HG03439 (cell line): ENCODE results near the gene CDH13.

Experiments used
- ATAC-seq: cut with Tn5 transposase; IDR thresholded peaks from one replicate; pipeline ENCODE4 v1.9.1; 2021; ENCODE audit warnings: mild to moderate bottlenecking, moderate library complexity; ENCODE audit not compliant: unreplicated experiment

Gene CDH13

DNA sequence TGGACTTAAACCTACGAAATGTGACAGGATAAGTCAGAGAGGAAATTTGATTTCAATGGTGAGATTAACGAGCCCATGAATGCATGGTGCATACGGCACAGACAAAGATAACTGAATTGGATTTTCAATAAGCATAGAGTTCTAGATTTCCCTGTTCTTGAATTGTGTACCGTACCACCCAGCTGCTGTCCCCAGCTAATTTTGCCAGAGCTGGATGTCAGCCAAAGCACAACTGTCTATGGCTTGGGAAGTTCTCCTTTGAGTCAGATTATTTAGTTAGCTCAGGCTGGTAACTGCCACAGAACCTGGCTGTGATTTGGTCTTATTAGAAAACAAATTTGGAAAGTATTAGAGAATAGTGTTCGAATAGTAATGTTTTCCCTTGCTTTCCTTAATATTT is 143.1 kb downstream of the CDH13 start:
- ATAC-seq: no peak

- no peak for ATAC-seq
These were observed 145.4 kb downstream of the CDH13 start for GRCh38 chr16:82772215-82772614.

DNA sequence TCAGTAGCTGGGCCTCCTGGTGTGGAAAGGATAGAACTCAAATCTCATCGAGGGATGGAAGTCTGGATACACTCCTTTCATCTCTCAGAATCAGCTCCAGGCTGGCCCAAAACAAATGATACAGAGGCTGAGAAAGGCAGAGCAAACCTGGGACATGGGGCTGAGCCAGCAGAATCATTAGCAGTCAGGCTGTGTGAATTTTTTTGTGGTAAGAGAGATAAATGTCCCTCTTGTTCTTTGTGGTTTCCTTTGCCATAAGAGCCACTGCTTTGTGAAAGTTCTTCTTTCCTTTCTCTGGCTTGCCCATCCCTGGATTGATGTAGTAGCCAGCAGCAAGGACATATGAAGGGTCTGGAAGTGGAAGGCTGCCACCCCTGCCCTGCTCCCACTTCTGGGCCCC is 146.2 kb downstream of the CDH13 start:
- no peak for ATAC-seq

GRCh38 chr16:82776470-82777146 is 149.8 kb downstream of the CDH13 start:
- ATAC-seq: no peak

GRCh38 chr16:82782715-82783251 is 156.0 kb downstream of the CDH13 start:
- no peak for ATAC-seq

GRCh38 chr16:82783933-82784572 is 157.3 kb downstream of the CDH13 start:
- ATAC-seq: no peak

- no peak for ATAC-seq
These were observed 157.8 kb downstream of the CDH13 start for GRCh38 chr16:82784573-82784968.

- no peak for ATAC-seq
These were observed 161.5 kb downstream of the CDH13 start for GRCh38 chr16:82788225-82788624.

DNA sequence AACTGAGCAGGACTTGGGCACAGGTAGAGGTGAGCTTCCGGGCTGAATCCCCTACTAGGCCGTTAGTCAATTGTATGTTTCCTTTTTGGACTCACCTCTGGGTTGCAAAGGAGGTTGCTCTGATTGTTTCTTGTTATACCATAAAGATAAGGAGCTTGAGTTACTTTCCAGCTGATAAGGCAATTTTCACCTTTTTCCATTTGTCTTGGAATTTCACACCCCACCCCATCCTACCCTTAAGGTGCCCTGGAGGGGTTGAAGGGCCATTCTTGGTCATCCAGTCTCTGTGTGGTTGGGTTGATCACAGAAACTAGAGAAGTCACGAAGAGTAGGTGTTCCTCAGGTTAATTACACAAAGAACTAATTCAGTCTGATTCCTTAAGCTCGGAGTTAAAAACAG is 162.2 kb downstream of the CDH13 start:
- ATAC-seq: no peak

DNA sequence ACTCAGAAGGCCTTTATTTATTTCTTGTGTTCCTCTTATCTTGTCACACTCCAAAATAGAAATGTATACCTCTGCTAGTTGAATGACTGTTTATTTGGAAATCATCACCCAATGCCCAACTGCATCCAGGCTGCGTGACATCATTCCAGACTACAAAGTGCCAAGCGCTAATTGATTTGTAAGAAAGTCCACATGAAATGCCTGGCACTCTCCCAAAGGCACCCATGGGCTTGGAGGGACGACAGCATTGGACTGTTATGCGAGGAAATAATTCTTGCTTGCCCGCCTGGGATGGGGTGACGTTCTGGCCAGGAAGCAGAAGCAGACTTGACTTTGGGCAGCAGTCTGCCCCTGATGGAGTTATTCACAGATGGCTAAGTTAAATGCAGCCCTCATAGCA is 165.9 kb downstream of the CDH13 start:
- no peak for ATAC-seq

DNA sequence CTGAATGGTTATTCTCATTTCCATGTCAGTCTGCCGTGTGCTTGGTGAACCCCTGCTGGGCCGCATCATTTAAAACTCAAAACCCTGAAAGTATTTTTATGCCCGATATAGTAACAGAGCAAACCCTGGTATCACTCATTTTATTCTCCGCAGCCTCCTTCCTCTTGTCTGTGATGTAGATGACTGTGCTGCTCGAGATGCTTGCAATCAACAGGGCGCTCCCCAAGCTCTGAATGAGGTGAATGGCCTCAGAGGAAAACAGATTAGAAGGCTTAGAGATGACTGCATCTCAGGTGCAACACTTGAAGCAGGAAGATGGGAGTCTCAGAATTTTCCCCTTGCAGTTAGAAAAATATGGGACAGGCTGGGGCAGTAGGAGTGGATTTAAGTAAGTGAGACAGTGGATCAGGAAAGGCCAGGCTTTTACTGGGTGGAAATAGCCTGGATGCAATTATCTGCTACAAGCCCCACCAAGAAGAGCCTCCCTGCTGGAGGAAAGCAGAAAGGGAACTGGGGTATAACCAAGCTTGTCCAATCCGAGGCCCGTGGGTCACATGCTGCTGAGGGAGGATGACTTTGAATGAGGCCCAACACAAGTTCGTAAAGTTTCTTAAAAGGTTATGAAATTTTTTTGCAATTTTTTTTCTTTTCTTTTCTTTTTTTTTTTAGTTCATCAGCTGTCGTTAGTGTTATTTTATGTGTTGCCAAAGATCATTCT is 166.9 kb downstream of the CDH13 start:
- ATAC-seq: no peak

DNA sequence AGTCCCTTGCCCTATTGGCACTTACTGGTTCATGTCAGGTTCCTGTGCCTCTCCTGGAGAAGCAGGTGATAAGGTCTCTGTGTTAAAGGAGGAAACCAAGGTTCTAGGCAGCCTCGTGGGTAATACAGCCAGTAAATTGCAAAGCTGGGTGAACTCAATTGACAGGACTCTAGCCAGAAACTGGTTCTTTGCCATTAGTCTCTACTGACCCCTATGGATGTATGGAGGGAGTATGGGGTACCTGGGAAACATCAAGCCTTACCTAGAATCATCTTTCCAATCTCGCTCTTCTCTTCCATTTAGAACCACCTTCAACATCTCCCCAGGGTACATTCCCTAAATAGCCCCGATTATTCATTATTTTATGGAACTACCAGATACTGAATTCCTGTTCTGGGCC is 169.3 kb downstream of the CDH13 start:
- no peak for ATAC-seq

GRCh38 chr16:82801361-82801760 is 174.6 kb downstream of the CDH13 start:
- no peak for ATAC-seq

- ATAC-seq: no peak
These were observed 179.1 kb downstream of the CDH13 start for GRCh38 chr16:82805866-82806265.

- no peak for ATAC-seq
These were observed 180.5 kb downstream of the CDH13 start for GRCh38 chr16:82807311-82807710.

DNA sequence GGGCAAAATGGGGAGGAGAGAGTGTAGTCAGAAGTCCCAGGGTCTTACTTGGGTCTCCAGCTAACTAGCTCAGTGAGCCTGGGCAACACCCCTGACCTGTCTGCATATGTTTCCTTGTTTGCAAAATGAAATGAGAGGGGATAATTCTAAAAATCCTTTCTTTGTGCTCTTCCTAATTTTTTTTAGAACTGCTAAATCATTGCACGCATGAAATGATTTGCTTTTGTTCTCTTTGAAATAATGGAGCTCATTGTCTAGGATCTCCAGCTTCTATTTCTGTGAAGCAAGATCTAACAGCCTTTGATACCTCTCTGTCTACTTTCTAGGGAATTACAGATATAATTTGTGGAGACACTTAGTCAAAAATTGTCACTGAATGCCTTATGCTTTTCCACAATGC is 181.3 kb downstream of the CDH13 start:
- no peak for ATAC-seq

DNA sequence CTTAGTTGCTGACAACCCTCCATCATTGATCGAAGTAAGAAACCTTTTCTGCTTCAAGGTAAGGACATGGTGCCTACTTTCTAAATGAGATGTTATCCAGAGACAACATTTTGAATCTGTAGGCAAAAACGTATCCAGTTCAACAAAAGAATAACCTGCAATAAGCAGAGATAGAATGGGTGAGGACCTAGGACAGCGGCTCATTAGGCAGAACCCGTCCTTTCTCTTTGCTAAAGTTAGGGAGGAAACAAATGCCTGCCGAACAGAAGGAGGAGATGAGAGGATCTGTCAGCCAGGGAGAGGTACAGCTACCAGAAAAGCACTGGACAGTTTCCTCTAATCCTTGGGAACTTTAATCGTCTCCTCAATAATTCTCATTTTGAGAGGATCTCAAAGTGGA is 183.3 kb downstream of the CDH13 start:
- no peak for ATAC-seq

GRCh38 chr16:82814059-82814458 is 187.3 kb downstream of the CDH13 start:
- no peak for ATAC-seq

GRCh38 chr16:82819286-82819685 is 192.5 kb downstream of the CDH13 start:
- no peak for ATAC-seq

- no peak for ATAC-seq
These were observed 194.1 kb downstream of the CDH13 start for GRCh38 chr16:82820855-82821254.

GRCh38 chr16:82824408-82824807 is 197.6 kb downstream of the CDH13 start:
- ATAC-seq: no peak

GRCh38 chr16:82829301-82829700 is 202.5 kb downstream of the CDH13 start:
- ATAC-seq: no peak
